Activated T-helper 1 cell treated with anti-CD3 and anti-CD28 coated beads, Interleukin-12 subunit alpha, Interleukin-12 subunit beta, Interleukin-2, Interleukin-4 antibody, amounts not matched to agents 30 ng/mL and 10 ng/mL and 1 ng/mL, durations not matched to agents 14 hours and 24 hours and 36 hours (primary cell): ENCODE measurements around the gene TTC21B. TPM values are rescaled to one million over a fixed set of nuclear protein-coding genes. Genes with fewer than 3 reads are reported as not detected.
"Not testable (repeated sequence)": the region's sequence is repeated elsewhere in the genome, so short reads cannot be mapped to it uniquely, and the experiment has no call there.

Experiments
- DNase-seq: peaks from one replicate; pipeline ENCODE4 v3.0.0; 2021; ENCODE audit warnings: low spot score
- H3K27ac Mint-ChIP-seq: one replicate; pipeline ENCODE4 v1.8.0; 2021; ENCODE audit warnings: mild to moderate bottlenecking, mixed read lengths
- H3K27me3 Mint-ChIP-seq: one replicate; pipeline ENCODE4 v1.8.0; 2022; ENCODE audit warnings: mild to moderate bottlenecking, moderate library complexity, mixed read lengths; ENCODE audit not compliant: insufficient read depth
- H3K36me3 Mint-ChIP-seq: one replicate; pipeline ENCODE4 v1.8.0; 2021; ENCODE audit warnings: low read depth, mixed read lengths
- H3K4me1 Mint-ChIP-seq: one replicate; pipeline ENCODE4 v1.8.0; 2021; ENCODE audit warnings: low read depth, mixed read lengths
- H3K4me3 Mint-ChIP-seq: one replicate; pipeline ENCODE4 v1.8.0; 2021; ENCODE audit warnings: mild to moderate bottlenecking, moderate library complexity, mixed read lengths
- H3K9me3 Mint-ChIP-seq: one replicate; pipeline ENCODE4 v1.8.0; 2021; ENCODE audit warnings: mixed read lengths
- intact Hi-C: fragments of 100-400 bp; cut with micrococcal nuclease; formaldehyde crosslinking; loops from one replicate; pipeline ENCODE4 v1.15.1; 2024
- total RNA-seq: library from RNA; stranded (reverse); gene quantifications from 2 replicates; pipeline ENCODE4 v1.2.3, GENCODE V29; 2022

TTC21B gene
- total RNA-seq, 1 donor from 2014 or later = 21.0 TPM

- H3K27me3 Mint-ChIP-seq = no peaks in the 10 kb centered on the region
- H3K4me1 Mint-ChIP-seq = peaks cover 9% of the 10 kb centered on the region
- DNase-seq = no peak
- H3K4me3 Mint-ChIP-seq = no peak overlapping the region
- no peak overlapping the region for H3K27ac Mint-ChIP-seq
- H3K9me3 Mint-ChIP-seq = no peaks in the 10 kb centered on the region
- H3K36me3 Mint-ChIP-seq = peaks cover 9% of the 10 kb centered on the region
- intact Hi-C loops = loop anchor here (10.0 kb wide), 1 partner anchor 254 kb away; the partner anchor contains the start of gene SCN1A
Measured at GRCh38 chr2:165871025-165871424, 82.6 kb downstream of the TTC21B start.

GRCh38 chr2:165870346-165870745, 83.2 kb downstream of the TTC21B start:
- no peak overlapping the region for H3K4me3 Mint-ChIP-seq
- H3K36me3 Mint-ChIP-seq = peaks cover 9% of the 10 kb centered on the region
- H3K27ac Mint-ChIP-seq = no peak overlapping the region
- intact Hi-C loops = loop anchor here (10.0 kb wide), 1 partner anchor 254 kb away; the partner anchor contains the start of gene SCN1A
- H3K27me3 Mint-ChIP-seq = no peaks in the 10 kb centered on the region
- H3K4me1 Mint-ChIP-seq = peaks cover 5% of the 10 kb centered on the region
- H3K9me3 Mint-ChIP-seq = no peaks in the 10 kb centered on the region
- DNase-seq = no peak

GRCh38 chr2:165868211-165868610, 85.4 kb downstream of the TTC21B start:
- no peak overlapping the region for H3K4me3 Mint-ChIP-seq
- peaks cover 12% of the 10 kb centered on the region for H3K36me3 Mint-ChIP-seq
- H3K27ac Mint-ChIP-seq = no peak overlapping the region
- no peaks in the 10 kb centered on the region for H3K27me3 Mint-ChIP-seq
- H3K9me3 Mint-ChIP-seq = no peaks in the 10 kb centered on the region
- H3K4me1 Mint-ChIP-seq = peaks cover 7% of the 10 kb centered on the region
- no peak for DNase-seq
- intact Hi-C loops = no loop called here

GRCh38 chr2:165864296-165864695, 89.3 kb downstream of the TTC21B start:
- no peak overlapping the region for H3K27ac Mint-ChIP-seq
- H3K4me3 Mint-ChIP-seq = no peak overlapping the region
- H3K4me1 Mint-ChIP-seq = peaks cover 7% of the 10 kb centered on the region
- H3K27me3 Mint-ChIP-seq = no peaks in the 10 kb centered on the region
- peaks cover 11% of the 10 kb centered on the region for H3K9me3 Mint-ChIP-seq
- no peak for DNase-seq
- H3K36me3 Mint-ChIP-seq = peaks cover 8% of the 10 kb centered on the region
- intact Hi-C loops = no loop called here

- Mint-ChIP-seq H3K36me3 (peaks cover 8% of the 10 kb centered on the region), H3K4me1 (peaks cover 7% of the 10 kb centered on the region), H3K27me3 (no peaks in the 10 kb centered on the region), H3K27ac (no peak overlapping the region), H3K9me3 (peaks cover 15% of the 10 kb centered on the region), H3K4me3 (no peak overlapping the region)
- DNase-seq = peak; percentile 11
- intact Hi-C loops = no loop called here
Measured at GRCh38 chr2:165863810-165864261, 89.7 kb downstream of the TTC21B start.

GRCh38 chr2:165861083-165861482, 92.5 kb downstream of the TTC21B start:
- H3K27me3 Mint-ChIP-seq, H3K4me3 Mint-ChIP-seq, DNase-seq, H3K4me1 Mint-ChIP-seq, H3K36me3 Mint-ChIP-seq, intact Hi-C loops, H3K27ac Mint-ChIP-seq: not testable (repeated sequence)
- peaks cover 15% of the 10 kb centered on the region for H3K9me3 Mint-ChIP-seq

GRCh38 chr2:165859723-165860122, 93.9 kb downstream of the TTC21B start:
- H3K4me1 Mint-ChIP-seq, H3K4me3 Mint-ChIP-seq, H3K27me3 Mint-ChIP-seq, DNase-seq, H3K36me3 Mint-ChIP-seq, intact Hi-C loops, H3K27ac Mint-ChIP-seq: not testable (repeated sequence)
- peaks cover 15% of the 10 kb centered on the region for H3K9me3 Mint-ChIP-seq

- peaks cover 8% of the 10 kb centered on the region for H3K36me3 Mint-ChIP-seq
- intact Hi-C loops = no loop called here
- no peaks in the 10 kb centered on the region for H3K4me1 Mint-ChIP-seq
- no peak for DNase-seq
- H3K9me3 Mint-ChIP-seq = peaks cover 31% of the 10 kb centered on the region
- no peak overlapping the region for H3K4me3 Mint-ChIP-seq
- H3K27ac Mint-ChIP-seq = no peak overlapping the region
- H3K27me3 Mint-ChIP-seq = no peaks in the 10 kb centered on the region
Measured at GRCh38 chr2:165857876-165858275, 95.7 kb downstream of the TTC21B start.

GRCh38 chr2:165852394-165852793, 101.2 kb downstream of the TTC21B start:
- Mint-ChIP-seq H3K36me3 (peaks cover 6% of the 10 kb centered on the region), H3K9me3 (peaks cover 28% of the 10 kb centered on the region), H3K27me3 (peaks cover 6% of the 10 kb centered on the region), H3K4me1 (no peaks in the 10 kb centered on the region), H3K27ac (no peak overlapping the region), H3K4me3 (no peak overlapping the region)
- DNase-seq = no peak
- intact Hi-C loops = no loop called here

GRCh38 chr2:165847001-165847400, 106.6 kb downstream of the TTC21B start:
- Mint-ChIP-seq H3K27ac (no peak overlapping the region), H3K4me1 (no peaks in the 10 kb centered on the region), H3K27me3 (peaks cover 7% of the 10 kb centered on the region), H3K9me3 (peaks cover 4% of the 10 kb centered on the region), H3K4me3 (no peak overlapping the region), H3K36me3 (no peaks in the 10 kb centered on the region)
- no peak for DNase-seq
- intact Hi-C loops = no loop called here

GRCh38 chr2:165846056-165846455, 107.5 kb downstream of the TTC21B start:
- H3K9me3 Mint-ChIP-seq = peaks cover 3% of the 10 kb centered on the region
- H3K27me3 Mint-ChIP-seq = peaks cover 7% of the 10 kb centered on the region
- no peaks in the 10 kb centered on the region for H3K36me3 Mint-ChIP-seq
- no peak overlapping the region for H3K4me3 Mint-ChIP-seq
- no peaks in the 10 kb centered on the region for H3K4me1 Mint-ChIP-seq
- H3K27ac Mint-ChIP-seq = no peak overlapping the region
- intact Hi-C loops = no loop called here
- no peak for DNase-seq

- Mint-ChIP-seq H3K4me1 (no peaks in the 10 kb centered on the region), H3K4me3 (no peak overlapping the region), H3K27ac (no peak overlapping the region), H3K36me3 (no peaks in the 10 kb centered on the region), H3K27me3 (peaks cover 2% of the 10 kb centered on the region), H3K9me3 (no peaks in the 10 kb centered on the region)
- intact Hi-C loops = no loop called here
- DNase-seq = no peak
Measured at GRCh38 chr2:165844216-165844615, 109.4 kb downstream of the TTC21B start.

- DNase-seq = no peak
- H3K27ac Mint-ChIP-seq = no peak overlapping the region
- no peaks in the 10 kb centered on the region for H3K4me1 Mint-ChIP-seq
- H3K27me3 Mint-ChIP-seq = peaks cover 2% of the 10 kb centered on the region
- intact Hi-C loops = no loop called here
- H3K36me3 Mint-ChIP-seq = no peaks in the 10 kb centered on the region
- no peak overlapping the region for H3K4me3 Mint-ChIP-seq
- no peaks in the 10 kb centered on the region for H3K9me3 Mint-ChIP-seq
Measured at GRCh38 chr2:165843351-165843750, 110.2 kb downstream of the TTC21B start.

GRCh38 chr2:165840333-165840958, 113.1 kb downstream of the TTC21B start:
- no peaks in the 10 kb centered on the region for H3K4me1 Mint-ChIP-seq
- H3K27me3 Mint-ChIP-seq = peaks cover 2% of the 10 kb centered on the region
- H3K9me3 Mint-ChIP-seq = no peaks in the 10 kb centered on the region
- intact Hi-C loops = no loop called here
- no peak for DNase-seq
- H3K4me3 Mint-ChIP-seq = no peak overlapping the region
- no peaks in the 10 kb centered on the region for H3K36me3 Mint-ChIP-seq
- H3K27ac Mint-ChIP-seq = no peak overlapping the region
